HG02798 (cell line): ENCODE measurements around the gene SNX5.
A peak's percentile ranks its signal among the peaks of the same experiment; 100 is the strongest.

ENCODE experiments used
- ATAC-seq: cut with Tn5 transposase; IDR thresholded peaks from one replicate; pipeline ENCODE4 v1.9.1; 2021; ENCODE audit warnings: mild to moderate bottlenecking; ENCODE audit not compliant: unreplicated experiment, poor library complexity

SNX5 gene

GRCh38 chr20:17941826-17942196 is 26.8 kb downstream of the SNX5 start:
- no peak for ATAC-seq

- ATAC-seq, result no peak
Measured at GRCh38 chr20:17941087-17941825, 27.3 kb downstream of the SNX5 start.

- ATAC-seq, result no peak
Measured at GRCh38 chr20:17940224-17940971, 28.2 kb downstream of the SNX5 start.

- no peak for ATAC-seq
Measured at GRCh38 chr20:17939622-17940223, 28.9 kb downstream of the SNX5 start.

- ATAC-seq, result peak; percentile 79
Measured at GRCh38 chr20:17938871-17939619, 29.5 kb downstream of the SNX5 start.

- ATAC-seq, result no peak
Measured at GRCh38 chr20:17936761-17937732, 31.5 kb downstream of the SNX5 start.

GRCh38 chr20:17936286-17936760 is 32.3 kb downstream of the SNX5 start:
- no peak for ATAC-seq

GRCh38 chr20:17935761-17936160 is 32.8 kb downstream of the SNX5 start:
- no peak for ATAC-seq

- ATAC-seq, result no peak
Measured at GRCh38 chr20:17935186-17935585, 33.4 kb downstream of the SNX5 start.

- ATAC-seq, result no peak
Measured at GRCh38 chr20:17934141-17934862, 34.3 kb downstream of the SNX5 start.

GRCh38 chr20:17933711-17934110 is 34.9 kb downstream of the SNX5 start:
- no peak for ATAC-seq

GRCh38 chr20:17933121-17933520 is 35.5 kb downstream of the SNX5 start:
- no peak for ATAC-seq

- no peak for ATAC-seq
Measured at GRCh38 chr20:17932396-17932795, 36.2 kb downstream of the SNX5 start.

GRCh38 chr20:17931513-17931912 is 37.1 kb downstream of the SNX5 start:
- no peak for ATAC-seq

GRCh38 chr20:17928633-17929311 is 39.8 kb downstream of the SNX5 start:
- ATAC-seq, result no peak

GRCh38 chr20:17928211-17928611 is 40.4 kb downstream of the SNX5 start:
- ATAC-seq, result no peak

GRCh38 chr20:17925940-17926300 is 42.7 kb downstream of the SNX5 start:
- ATAC-seq, result no peak

GRCh38 chr20:17925141-17925939 is 43.3 kb downstream of the SNX5 start:
- no peak for ATAC-seq
